ENCODE results near the gene ZSWIM2.
A peak's percentile ranks its signal among the peaks of the same experiment; 100 is the strongest.
"Not testable (repeated sequence)": the region's sequence is repeated elsewhere in the genome, so short reads cannot be mapped to it uniquely, and the experiment has no call there.

Gene ZSWIM2, protein sequence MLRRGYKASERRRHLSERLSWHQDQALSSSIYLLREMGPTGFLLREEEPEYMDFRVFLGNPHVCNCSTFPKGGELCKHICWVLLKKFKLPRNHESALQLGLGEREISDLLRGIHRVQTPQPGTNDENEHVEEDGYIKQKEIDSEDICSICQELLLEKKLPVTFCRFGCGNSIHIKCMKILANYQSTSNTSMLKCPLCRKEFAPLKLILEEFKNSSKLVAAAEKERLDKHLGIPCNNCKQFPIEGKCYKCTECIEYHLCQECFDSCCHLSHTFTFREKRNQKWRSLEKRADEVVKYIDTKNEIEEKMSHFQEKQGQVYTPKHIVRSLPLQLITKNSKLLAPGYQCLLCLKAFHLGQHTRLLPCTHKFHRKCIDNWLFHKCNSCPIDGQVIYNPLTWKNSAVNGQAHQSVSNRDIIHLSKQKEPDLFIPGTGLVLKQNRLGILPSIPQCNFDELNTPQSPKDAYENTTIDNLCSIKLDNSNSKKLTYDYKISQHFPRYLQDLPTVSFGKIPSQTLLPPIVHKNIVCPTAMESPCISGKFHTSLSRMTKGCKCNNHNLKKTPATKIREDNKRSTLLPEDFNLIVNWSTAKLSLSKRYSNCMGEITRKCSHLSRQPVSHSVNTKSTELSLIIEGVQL

DNA sequence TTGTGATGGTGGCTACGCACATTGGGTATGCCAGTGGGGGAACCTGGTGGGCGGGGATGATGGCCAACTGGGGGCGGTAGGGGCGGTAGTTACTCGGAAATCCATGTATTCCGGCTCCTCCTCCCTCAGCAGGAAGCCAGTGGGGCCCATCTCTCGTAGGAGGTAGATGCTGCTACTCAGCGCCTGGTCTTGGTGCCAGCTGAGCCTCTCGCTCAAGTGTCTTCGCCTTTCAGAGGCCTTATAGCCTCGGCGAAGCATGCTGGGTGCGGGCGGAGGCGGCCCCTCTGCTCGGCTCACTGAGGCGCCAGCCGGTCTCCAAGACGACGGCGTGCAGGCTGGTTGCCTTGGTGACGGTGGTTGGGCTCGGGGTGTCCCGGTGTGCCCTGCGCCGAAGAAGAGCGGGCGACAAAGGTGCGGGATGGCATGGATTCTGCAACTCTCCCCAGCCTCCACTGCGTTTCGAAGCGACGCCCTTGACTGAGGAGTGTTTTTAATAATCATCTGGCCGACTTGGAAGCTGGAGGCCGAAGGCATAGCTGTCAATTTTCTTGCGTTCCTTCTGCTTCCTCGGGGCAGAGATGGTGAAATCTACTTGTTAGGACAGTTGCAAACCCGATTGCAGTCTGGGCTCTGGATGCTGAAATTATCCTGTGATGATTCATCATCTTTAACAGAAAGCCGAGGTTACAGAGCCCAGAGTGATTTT lies at the start of gene ZSWIM2:
Gene ZSWIM2 (minus strand): TSS at position 298 of the 706 bp plus-strand sequence. CDS start 40 bp downstream, at position 258.
- Histone ChIP-seq H3K4me2 (ENCODE audit: low read depth, low read length) (peak within 1 kb of the TSS; percentile 35; the same call in 1 of the 2 replicates), H3F3A (ENCODE audit: insufficient read depth, low read length) (no peaks in the 10 kb centered on the region), H3K27me3 (replicated peaks; ENCODE audit: insufficient read depth, low read length) (no peaks in the 10 kb centered on the region), H3K9ac (ENCODE audit: low read length) (no peak within 1 kb of the TSS), H3K9me2 (replicated peaks; ENCODE audit: insufficient read depth, low read length) (no peaks in the 10 kb centered on the region), H3K36me3 (replicated peaks; ENCODE audit: insufficient read depth, low read length) (no peaks in the 10 kb centered on the region), H3K4me3 (ENCODE audit: low read length) (no peak within 1 kb of the TSS), H3K9me3 (replicated peaks; ENCODE audit: insufficient read depth, low read length) (no peaks in the 10 kb centered on the region), H3K27ac (ENCODE audit: low read length) (no peak within 1 kb of the TSS), H4K20me1 (ENCODE audit: insufficient read depth, low read length) (no peaks in the 10 kb centered on the region), H3K79me2 (ENCODE audit: low read length) (no peaks in the 10 kb centered on the region), H3K4me1 (ENCODE audit: low read length) (no peaks in the 10 kb centered on the region), H2AFZ (ENCODE audit: low read length) (0 out of 2 replicates have a peak within 1 kb of the TSS, but pooled peaks have one; percentile 24)
- no peak for TF ChIP-seq EZH2 (optimal IDR thresholded peaks at IDR 0.05; ENCODE audit: low read depth, low read length)
- no peak for TF ChIP-seq EZH2phosphoT487 (IDR thresholded peaks at IDR 0.05; ENCODE audit: low read length)
- TF ChIP-seq, protein P1, sequence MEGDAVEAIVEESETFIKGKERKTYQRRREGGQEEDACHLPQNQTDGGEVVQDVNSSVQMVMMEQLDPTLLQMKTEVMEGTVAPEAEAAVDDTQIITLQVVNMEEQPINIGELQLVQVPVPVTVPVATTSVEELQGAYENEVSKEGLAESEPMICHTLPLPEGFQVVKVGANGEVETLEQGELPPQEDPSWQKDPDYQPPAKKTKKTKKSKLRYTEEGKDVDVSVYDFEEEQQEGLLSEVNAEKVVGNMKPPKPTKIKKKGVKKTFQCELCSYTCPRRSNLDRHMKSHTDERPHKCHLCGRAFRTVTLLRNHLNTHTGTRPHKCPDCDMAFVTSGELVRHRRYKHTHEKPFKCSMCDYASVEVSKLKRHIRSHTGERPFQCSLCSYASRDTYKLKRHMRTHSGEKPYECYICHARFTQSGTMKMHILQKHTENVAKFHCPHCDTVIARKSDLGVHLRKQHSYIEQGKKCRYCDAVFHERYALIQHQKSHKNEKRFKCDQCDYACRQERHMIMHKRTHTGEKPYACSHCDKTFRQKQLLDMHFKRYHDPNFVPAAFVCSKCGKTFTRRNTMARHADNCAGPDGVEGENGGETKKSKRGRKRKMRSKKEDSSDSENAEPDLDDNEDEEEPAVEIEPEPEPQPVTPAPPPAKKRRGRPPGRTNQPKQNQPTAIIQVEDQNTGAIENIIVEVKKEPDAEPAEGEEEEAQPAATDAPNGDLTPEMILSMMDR (IDR thresholded peaks at IDR 0.05; ENCODE audit: low read length) = no peak
- DNase-seq = peak; percentile 38

DNA sequence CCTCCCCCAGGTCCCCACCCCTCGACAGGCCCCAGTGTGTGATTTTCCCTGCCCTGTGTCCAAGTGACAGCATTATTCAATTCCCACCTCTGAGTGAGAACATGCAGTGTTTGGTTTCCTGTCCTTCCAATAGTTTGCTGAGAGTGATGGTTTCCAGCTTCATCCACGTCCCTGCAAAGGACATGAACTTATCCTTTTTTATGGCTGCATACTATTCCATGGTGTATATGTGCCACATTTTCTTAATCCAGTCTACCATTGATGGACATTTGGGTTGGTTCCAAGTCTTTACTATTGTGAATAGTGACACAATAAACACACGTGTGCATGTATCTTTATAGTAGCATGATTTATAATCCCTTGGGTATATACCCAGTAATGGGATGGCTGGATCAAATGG lies 47.2 kb upstream of the ZSWIM2 start:
- not testable (repeated sequence) for H3K9me2 ChIP-seq (replicated peaks; ENCODE audit: insufficient read depth, low read length); H3K4me1 ChIP-seq (ENCODE audit: low read length)

DNA sequence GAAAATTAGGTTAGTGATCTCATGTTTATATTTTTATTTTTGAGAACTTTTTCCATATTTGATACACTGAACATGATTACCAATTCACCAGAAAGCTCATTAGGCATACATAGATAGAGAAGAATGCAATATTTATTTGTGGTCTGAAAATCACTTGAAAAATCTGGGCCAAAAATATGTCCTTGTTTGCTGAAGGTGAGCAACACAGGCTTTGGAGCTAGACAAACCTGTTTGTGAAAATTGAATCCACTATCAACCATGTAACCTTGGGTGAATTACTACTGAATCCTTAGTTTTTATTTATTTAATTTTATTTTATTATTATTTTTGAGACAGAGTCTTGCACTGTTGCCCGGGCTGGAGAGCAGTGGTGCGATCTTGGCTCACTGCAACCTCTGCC lies 46.5 kb upstream of the ZSWIM2 start:
- Histone ChIP-seq H3K4me3 (ENCODE audit: low read length) (no peak overlapping the region), H3F3A (ENCODE audit: insufficient read depth, low read length) (no peaks in the 10 kb centered on the region), H3K9ac (ENCODE audit: low read length) (no peak overlapping the region), H4K20me1 (ENCODE audit: insufficient read depth, low read length) (no peaks in the 10 kb centered on the region), H3K27ac (ENCODE audit: low read length) (no peak overlapping the region), H3K9me3 (replicated peaks; ENCODE audit: insufficient read depth, low read length) (no peaks in the 10 kb centered on the region), H3K79me2 (ENCODE audit: low read length) (no peaks in the 10 kb centered on the region), H3K9me2 (replicated peaks; ENCODE audit: insufficient read depth, low read length) (no peaks in the 10 kb centered on the region), H3K4me2 (ENCODE audit: low read depth, low read length) (no peak overlapping the region), H3K27me3 (replicated peaks; ENCODE audit: insufficient read depth, low read length) (no peaks in the 10 kb centered on the region), H2AFZ (ENCODE audit: low read length) (no peak overlapping the region), H3K36me3 (replicated peaks; ENCODE audit: insufficient read depth, low read length) (no peaks in the 10 kb centered on the region), H3K4me1 (ENCODE audit: low read length) (no peaks in the 10 kb centered on the region)
- no peak for DNase-seq
- TF ChIP-seq EZH2 (optimal IDR thresholded peaks at IDR 0.05; ENCODE audit: low read depth, low read length) = no peak
- TF ChIP-seq EZH2phosphoT487 (IDR thresholded peaks at IDR 0.05; ENCODE audit: low read length) = no peak
- TF ChIP-seq, protein P1 (IDR thresholded peaks at IDR 0.05; ENCODE audit: low read length) = no peak

More for the DNA sequence above, 47.2 kb upstream of the ZSWIM2 start:
- not testable (repeated sequence) for H3F3A ChIP-seq (ENCODE audit: insufficient read depth, low read length); H3K79me2 ChIP-seq (ENCODE audit: low read length); H3K4me2 ChIP-seq (ENCODE audit: low read depth, low read length); H2AFZ ChIP-seq (ENCODE audit: low read length); H4K20me1 ChIP-seq (ENCODE audit: insufficient read depth, low read length); H3K36me3 ChIP-seq (replicated peaks; ENCODE audit: insufficient read depth, low read length); H3K4me3 ChIP-seq (ENCODE audit: low read length); H3K9me3 ChIP-seq (replicated peaks; ENCODE audit: insufficient read depth, low read length); H3K9ac ChIP-seq (ENCODE audit: low read length); H3K27ac ChIP-seq (ENCODE audit: low read length); H3K27me3 ChIP-seq (replicated peaks; ENCODE audit: insufficient read depth, low read length); DNase-seq
